ENCODE data around the gene HSPA8.
"Not testable (repeated sequence)": the region's sequence is repeated elsewhere in the genome, so short reads cannot be mapped to it uniquely, and the experiment has no call there.

The HSPA8 gene

DNA sequence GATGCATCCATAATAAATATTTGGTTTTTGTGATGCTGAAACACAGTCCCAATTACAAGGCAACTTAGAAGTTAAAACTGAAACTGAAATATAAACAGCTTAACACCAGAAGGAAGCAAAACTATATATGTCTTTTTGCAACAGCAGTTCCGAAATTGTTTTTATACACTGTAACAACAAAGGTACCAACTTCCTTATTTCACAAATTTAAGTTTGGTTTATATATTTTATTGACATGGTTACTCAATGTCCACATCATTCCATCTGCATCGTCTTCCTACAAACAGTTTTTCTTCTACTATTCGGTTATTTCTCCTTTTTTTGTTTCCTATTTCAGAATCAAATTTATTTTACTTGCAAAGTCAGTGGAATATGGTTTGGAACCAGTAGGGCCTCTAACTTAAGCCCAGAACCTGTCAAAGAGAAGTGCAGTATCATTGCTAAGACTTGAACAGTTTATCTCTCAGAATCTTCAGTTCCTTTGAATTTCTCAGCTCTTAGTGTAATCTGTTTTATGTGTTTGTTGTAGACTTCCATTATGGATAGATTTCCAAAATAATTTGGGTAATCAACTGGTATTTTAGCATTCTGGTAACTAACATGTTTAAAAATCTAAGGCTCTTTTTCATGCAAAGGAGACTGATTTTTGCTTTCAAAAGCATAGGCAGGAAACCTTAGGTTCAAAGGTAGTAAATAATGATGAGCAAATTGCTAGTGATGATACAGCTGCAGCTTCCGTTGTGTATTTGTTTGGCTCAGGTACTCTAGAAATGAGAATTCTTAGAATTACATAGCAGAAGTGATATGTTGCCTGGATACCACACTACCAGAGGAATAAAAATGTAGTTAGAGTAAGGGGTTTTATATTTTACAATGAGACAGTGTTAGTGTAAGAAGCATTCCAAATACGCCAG is 8.2 kb upstream of the HSPA8 start:
- DNase-seq = no peak

DNA sequence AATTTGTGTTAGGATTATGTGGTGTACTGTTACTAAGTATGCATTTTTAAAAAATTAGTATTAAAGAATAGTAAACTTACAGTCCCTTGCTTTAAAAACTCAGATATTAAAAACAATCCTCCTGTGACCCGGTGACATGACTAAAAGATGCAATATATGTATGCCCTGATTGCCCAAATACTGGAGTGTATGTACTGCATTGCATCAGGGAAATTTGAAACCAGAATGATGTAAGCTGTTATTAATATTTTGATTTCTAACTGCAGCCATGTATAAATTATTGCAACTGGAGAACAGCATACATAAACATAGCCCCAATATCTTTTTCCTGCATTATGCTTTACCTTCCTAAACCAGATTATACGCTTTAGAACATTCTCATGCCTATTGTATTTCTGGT is 3.7 kb upstream of the HSPA8 start:
- DNase-seq = no peak

DNA sequence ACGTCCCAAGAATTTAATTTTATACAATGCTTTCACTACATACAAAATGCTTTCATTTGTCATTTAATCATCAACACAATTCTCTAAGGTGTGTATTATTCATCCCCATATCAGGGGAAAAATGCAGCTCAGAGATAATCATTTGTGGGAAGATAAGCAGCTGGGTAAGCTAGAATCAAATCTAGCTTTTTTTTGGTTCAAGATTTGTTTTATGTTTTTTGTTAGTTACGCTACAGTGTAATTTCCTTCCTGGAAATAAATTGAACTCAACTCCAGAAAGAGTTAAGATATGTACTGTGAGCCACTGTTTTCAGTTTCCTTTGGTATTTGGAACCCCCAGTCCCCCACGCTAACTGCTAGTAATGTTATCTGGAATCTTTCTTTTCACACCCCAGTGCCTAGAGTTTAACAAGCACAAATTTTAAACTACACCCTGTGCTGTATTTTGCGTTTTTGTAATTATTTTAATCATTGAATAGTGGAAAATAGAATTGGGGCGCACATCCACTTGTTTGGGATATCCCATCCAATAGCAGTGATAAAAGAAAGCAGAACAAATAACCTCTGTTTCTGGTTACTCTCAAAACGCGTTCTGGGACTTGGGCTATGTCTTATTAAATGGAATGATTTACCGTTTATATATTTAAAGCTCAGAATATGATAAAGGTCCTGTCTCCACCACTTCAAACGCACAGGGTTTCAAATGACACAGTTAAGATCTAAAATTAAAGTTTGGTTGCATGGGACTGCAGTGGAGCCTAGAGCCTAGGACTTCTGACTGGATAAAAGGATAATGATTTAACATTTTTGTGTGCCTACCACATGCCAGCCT is 2.1 kb upstream of the HSPA8 start:
- no peak for DNase-seq

DNA sequence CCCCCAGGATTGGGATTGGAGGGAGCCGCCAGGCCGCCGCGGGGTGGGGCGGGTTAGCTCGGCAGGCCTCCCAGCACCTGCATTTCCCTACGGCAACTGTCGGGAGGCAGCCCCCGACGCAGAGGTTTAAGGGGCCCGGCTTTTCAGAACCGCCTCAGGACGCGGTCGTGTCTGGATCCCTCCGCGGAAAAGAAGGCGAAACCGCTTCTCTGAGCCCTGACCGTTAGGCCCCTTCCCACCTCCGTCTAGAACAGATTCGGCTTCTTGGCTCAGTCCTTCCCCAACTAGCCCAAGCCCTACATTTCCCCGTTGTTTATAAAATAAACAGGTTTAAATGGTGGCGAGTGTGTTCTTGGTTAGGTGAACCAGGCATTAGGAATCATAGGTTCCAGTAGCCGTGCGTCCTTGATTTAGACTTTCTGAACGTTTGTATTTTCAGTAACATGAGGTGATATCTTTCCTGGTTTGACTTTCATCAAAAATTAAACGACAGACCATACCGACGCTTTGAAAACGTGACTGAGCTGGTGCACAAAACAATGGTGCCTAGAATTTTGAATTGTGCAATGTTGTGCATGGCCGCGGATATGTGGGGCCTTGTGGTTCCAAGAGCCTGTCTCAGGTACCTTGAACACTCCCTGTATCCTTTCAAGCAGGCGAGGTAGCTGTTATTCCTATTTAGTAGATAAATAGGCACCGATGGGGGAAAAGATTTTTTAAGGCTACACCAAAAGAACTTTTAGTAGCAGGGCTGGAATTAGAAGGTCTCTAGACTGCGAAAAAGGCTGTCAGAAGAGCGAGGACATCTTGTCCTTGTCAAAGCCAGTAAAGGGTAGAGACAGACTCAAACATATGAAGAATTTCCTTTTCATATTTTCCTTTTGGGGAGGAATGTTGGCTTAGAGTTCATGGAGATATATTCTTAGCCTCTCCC is 1.2 kb upstream of the HSPA8 start:
- DNase-seq = no peak

DNA sequence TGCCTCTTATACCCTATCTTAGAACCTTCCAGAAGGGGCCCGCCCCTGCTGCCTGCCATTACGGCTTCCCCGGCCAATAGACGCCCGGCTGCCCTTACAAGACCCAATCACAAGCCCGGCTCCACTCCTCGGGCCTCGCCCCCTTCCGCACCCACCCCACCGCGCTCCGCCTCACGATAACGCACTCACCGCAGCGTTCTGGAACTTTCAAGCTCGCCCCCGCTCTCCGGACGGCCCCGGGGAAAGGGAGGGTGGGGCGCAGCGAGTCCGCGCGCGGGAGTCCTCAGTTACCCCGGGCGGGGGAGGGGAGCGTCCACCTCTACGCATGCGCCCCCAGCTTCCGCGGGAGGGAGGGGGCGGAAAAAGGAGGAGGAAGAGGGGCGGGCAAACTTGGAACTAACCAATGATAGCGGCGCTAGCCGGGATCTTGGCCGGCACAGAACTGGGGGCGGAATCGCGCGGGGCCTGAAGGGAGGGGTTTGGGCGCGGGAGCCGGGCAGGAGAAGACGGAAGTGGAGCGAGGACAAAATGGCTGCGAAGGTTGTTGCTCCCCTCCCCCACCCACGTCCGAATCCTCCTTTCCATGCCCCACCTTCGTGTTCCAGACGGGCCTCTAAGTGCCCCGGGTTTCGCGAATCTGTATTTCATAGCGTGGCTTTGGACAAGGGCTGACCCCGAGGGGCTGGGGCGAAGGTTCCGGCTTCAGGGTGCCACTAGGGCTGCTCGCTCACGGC is 389 bp upstream of the HSPA8 start:
- DNase-seq = peak; percentile 96

DNA sequence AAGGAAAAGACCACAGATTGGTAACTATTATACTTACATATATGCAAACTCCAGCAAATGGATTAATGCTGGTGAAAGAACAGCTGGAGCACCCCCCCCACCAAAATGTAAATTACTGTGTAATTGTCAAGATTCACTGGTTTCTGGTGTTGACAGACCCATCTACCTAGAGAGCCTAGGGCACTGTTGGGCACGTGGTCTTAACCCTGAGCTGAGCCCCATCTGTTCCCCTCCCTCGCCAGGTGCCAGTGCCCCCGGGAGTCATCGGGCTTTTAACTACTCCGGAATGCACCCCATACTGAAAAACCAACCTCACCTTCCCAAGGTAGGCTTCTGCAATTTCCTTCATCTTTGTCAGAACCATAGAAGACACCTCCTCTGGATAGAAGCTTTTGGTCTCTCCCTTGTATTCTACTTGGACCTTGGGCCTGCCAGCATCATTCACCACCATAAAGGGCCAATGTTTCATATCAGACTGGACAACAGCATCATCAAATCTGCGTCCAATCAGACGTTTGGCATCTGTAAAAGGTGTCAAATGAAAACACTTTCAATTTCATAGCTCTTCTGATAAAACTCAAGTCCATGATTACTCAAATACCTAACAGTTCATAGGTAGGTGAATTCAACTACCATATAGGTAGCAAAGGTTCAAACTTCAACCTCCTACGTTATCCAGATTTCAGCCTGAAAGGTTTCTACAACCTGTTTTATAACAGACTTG is 1.5 kb downstream of the HSPA8 start:
- no peak for DNase-seq

DNA sequence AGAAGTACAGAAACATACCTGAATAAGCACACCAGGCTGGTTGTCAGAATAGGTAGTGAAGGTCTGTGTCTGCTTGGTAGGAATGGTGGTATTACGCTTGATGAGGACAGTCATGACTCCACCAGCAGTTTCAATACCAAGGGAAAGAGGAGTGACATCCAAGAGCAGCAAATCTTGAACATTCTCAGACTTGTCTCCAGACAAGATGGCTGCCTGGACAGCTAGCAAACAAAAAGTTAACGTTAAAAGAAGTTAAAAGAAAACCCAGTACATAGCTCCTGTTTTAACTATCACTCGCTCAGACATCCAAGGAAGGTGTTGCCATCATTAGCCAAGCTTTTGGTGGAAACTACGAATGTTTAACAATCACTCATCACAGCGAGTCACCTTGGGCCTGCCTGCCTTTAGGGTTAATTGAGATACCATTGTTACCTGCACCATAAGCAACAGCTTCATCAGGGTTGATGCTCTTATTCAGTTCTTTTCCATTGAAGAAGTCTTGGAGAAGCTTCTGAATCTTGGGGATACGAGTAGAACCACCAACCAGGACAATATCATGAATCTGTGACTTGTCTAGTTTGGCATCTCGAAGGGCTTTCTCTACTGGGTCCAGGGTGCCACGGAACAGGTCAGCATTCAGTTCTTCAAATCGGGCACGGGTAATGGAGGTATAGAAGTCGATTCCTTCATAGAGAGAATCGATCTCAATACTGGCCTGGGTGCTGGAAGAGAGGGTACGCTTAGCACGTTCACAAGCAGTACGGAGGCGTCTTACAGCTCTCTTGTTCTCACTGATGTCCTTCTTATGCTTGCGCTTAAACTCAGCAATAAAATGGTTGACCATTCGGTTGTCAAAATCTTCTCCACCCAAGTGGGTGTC is 2.7 kb downstream of the HSPA8 start:
- not testable (repeated sequence) for DNase-seq

DNA sequence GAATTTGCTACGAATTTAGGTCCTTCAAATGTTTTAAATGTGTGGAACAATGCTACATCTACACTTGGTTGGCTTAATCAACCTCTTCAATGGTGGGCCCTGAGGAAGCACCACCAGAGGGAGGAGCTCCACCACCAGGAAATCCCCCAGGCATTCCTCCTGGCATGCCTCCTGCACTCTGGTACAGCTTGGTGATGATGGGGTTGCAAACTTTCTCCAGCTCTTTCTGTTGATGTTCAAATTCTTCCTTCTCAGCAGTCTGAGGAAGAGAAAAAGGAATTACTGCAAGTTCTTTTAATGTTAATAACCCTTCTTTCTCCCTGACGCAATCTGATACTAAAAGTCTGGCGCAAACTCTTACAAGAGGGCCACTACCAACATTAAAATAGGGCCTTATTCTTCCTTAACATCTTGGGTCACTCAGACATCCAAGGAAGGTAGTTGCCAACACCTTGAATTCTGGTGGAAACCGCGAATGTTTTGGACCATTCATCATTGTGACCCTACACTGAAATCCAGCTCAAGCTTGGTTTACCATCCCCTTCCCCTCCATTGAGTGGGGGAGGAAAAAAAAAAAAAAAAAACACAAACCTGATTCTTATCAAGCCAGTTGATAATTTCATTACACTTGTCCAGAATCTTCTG is 4.2 kb downstream of the HSPA8 start:
- DNase-seq = no peak

DNA sequence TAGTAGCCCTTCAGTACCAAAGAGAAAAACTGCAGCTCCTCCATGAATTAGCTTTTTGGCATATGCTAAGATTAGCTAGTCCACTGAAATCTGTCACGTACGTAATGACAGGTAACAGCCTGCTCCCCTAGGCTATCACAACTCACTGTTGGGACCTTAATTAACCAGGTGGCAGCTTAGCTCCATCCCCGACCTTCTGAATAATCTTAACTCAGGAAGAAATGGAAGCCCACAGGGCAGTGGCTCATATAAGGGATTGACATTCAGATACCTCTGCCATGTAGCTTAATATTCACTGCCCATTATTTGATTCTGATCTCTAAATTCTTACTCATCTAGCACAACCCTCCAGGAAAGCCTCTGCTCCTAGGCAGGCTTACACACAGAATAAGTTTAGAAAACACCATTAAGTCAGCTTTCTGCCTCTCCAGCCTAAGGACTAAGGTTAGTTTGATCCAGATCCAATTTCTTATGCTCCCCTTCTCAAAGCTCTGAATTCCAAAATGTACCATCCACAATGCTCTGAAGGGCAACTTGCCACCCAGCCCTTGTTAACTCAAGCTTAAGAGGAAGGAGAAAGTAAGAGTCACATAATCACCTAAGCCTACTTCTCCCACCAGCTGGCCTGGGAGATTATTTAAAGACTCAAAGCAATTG is 5.0 kb downstream of the HSPA8 start:
- no peak for DNase-seq

DNA sequence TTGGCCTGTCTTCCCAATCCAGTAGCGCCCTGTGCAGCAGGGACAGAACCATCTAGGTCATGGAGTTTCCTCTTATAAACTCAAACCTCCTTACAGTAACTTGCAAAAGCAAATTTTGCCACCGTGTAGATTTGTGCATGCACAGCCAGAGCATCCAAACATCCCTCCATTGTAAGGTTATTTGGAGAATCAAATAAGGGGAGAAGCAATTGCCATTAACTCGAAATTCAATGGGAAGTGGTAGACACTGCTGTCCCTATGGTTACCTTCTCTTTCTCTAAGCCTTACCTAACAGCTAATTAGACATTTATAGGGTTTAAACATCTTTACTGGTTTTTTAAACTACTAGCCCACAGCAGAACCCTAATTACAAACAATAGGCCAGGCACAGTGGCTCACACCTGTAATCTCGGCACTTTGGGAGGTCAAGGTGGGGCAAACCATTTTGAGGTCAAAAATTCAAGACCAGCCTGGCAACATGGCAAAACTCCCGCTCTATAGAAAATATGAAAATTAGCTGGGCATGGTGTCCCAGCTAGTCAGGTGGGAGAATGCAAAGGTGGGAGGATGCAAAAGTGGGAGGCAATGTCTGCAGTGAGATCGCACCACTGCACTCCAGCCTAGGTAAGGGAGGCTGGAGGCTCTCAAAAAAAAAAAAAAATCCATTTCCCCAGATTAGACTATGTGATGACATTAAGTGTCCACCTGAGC is 6.6 kb downstream of the HSPA8 start:
- no peak for DNase-seq

DNA sequence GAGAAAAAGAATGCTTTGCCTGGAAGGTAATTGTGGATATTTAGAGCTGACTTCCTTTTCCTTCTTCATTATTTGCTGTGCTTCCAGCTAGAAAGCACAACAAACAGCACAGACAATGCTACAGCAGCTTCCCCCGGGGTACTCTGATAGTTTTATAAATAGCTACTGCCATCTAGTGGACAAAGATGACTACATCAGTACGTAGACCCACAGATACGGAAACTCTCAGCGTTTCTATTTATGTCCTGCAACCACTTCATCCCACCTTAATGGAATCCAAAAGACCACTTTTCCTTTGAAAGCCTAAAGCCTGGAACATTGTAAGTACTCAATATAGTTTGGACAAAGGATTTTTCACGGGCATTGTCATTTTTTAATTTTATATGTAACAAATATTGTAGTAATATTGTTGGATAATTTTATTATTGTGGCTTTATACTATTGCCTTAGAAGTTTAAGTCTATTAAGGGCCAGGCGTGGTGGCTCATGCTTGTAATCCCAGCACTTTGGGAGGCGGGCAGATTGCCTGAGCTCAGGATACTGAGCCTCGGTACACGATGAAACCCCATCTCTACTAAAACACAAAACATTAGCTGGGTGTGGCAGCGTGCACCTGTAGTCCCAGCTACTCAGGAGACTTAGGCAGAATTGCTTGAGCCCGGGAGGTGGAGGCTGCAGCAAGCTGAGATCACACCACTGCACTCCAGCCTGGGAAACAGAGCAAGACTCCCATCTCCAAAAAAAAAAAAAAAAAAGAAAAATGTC is 7.5 kb downstream of the HSPA8 start:
- peak; percentile 39 for DNase-seq

DNA sequence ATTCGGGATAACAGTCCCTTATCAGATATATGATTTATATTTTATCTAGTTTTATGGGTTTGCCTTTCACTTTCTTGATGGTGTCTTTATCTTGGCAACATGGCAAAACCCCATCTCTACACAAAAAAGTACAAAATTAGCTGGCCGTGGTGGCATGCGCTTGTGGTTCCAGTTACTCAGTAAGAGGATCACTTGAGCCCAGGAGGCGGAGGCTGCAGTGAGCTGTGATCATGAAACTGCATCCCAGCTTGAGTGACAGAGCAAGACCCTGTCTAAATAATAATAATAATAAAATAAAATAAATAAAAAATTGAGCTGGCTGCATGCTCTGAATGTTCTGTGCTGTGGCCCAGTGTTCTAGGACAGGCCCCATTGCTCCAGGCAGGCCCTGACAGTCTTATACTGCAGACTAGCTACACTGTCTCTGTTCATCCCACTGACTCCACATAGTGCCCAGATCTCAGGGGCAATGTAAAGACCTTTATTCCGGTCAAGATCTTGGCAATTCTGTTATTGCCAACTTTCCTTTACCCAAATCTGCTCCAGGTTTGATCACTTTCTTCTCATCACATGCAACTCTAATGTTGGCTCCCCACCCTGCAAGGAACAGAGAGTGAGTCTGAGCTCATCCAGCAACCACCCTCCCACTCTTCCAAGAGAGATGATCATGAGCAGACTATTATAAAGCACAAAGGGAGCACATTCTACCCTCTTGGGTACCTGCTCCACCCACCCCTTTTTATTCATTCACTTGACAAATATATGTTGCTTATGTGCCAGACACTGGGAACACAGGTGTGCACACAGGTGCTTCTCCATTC is 8.8 kb downstream of the HSPA8 start:
- DNase-seq = no peak

DNA sequence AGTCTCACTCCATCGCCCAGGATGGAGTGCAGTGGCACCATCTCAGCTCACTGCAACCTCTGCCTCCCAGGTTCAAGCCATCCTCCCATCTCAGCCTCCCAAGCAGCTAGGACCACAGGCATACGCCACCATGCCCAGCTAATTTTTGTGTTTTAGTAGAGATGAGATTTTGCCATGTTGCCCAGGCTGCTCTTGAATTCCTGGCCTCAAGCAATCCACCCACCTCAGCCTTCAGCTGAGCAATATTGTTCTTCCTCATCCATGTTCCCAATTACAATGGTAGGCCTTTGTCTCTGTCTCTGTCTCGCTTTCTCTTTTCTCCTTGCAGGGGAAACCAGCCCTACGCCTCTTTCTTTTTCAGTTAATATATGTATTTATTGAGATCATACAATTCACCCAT is 10.3 kb downstream of the HSPA8 start:
- no peak for DNase-seq

DNA sequence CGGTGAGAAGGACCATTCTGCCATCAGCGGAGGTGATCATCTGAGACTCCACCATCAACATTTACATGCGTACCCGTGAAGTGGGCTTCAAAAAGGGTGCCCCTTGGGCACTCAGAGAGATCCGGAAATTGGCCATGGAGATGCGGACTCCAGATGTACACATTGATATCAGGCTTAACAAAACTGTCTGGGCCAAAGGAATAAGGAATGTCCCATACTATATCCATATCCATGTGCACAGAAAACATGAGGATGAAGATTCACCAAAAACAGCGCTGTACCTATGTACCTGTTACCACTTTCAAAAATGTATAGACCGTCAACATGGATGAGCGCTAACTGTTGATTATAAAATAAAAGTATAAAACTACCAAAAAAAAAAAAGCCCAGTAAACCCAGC is 10.8 kb downstream of the HSPA8 start:
- no peak for DNase-seq

DNA sequence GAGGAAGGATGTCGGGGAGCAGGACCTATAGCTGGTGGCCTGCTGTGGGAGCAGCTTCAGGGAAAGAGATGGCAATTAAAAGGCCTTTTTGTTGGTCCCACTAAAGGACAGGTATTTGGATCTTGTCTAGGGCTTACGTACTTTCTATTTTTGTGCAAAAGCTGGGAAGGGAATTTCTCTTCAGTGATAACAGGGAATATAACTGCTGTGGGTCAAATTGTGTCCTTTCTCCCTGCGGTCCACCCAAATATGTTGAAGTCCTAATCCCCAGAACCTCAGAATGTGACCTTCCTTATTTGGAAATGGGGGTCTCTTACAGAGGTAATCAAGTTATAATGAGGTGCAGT is 14.0 kb downstream of the HSPA8 start:
- DNase-seq = no peak

DNA sequence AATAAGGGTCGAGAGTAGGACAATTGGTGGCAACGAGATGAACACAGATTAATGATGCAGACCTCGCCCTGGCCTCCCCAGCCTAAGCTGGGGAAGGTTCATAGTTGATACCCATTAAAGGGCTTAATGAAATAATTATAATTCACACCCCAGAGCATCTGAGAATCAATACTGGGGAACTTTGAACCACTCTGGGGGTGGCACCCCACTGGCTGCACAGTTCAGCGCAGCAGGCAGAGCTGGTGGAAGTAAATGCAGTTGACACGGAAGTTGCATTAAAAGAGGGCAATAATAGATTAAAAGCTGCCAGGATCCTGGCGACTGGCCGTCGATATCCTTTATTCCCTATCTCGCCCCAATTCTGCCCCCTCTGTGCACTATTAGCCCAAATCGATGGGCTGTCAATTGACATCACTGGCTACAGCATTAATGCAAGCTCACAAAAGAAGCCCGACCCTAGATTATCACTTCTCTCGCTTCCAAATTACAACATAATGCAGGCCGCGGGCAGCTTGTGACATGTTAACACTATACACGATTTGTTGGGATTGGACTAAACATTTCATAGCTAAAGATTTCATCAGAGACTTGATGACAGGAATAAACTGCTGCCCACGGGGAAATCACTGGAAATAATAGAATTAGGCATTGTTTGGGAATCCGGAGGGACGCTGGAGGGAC is 14.5 kb downstream of the HSPA8 start:
- DNase-seq = no peak

All from NCI-H187 treated with DMSO at 0.1 percent for 48 hours (cell line).